Neural cell (in vitro differentiated cells): ENCODE results near the gene TNS1. TPM values are rescaled to one million over a fixed set of nuclear protein-coding genes. Genes with fewer than 3 reads are reported as not detected.

Experiments
- H2AFZ ChIP-seq: fragments of 200-600, 300-800 bp; sonication (generic), shearing (Covaris generic); 2 replicates; pipeline ENCODE4 v1.6.0; 2014; ENCODE audit warnings: low read depth, mild to moderate bottlenecking, antibody characterized with exemption, low read length, moderate library complexity
- H3F3A ChIP-seq: fragments of 200-600 bp; shearing (Covaris generic); 2 replicates; pipeline ENCODE4 v1.6.1; 2016; ENCODE audit warnings: mild to moderate bottlenecking, moderate library complexity, mixed read lengths, antibody characterized with exemption, low read length; ENCODE audit not compliant: insufficient read depth, poor library complexity, severe bottlenecking
- H3K27ac ChIP-seq: fragments of 200-600, 300-800 bp; sonication (generic), shearing (Covaris generic); 2 replicates; pipeline ENCODE4 v1.5.1; 2014; ENCODE audit warnings: mild to moderate bottlenecking, low read length, moderate library complexity
- H3K27me3 ChIP-seq: fragments of 300-800, 200-600 bp; sonication (generic), shearing (Covaris generic); 2 replicates; pipeline ENCODE4 v1.6.0; 2014; ENCODE audit warnings: mild to moderate bottlenecking, low read depth, low read length, moderate library complexity; ENCODE audit not compliant: insufficient read depth
- H3K36me3 ChIP-seq: fragments of 300-800, 200-600 bp; sonication (generic), shearing (Covaris generic); 2 replicates; pipeline ENCODE4 v1.5.1; 2014; ENCODE audit warnings: mild to moderate bottlenecking, antibody characterized with exemption, low read length, moderate library complexity; ENCODE audit not compliant: insufficient read depth
- H3K4me2 ChIP-seq: fragments of 300-800, 200-600 bp; sonication (generic), shearing (Covaris generic); 2 replicates; pipeline ENCODE4 v1.6.0; 2014; ENCODE audit warnings: mild to moderate bottlenecking, low read length
- H3K4me3 ChIP-seq: fragments of 300-800, 200-600 bp; sonication (generic), shearing (Covaris generic); 2 replicates; pipeline ENCODE4 v1.5.1; 2014; ENCODE audit warnings: mild to moderate bottlenecking, low read length, moderate library complexity
- H3K79me2 ChIP-seq: fragments of 200-600 bp; shearing (Covaris generic); replicated peaks from 2 replicates; pipeline ENCODE4 v1.6.0; 2014; ENCODE audit warnings: mild to moderate bottlenecking, low read length, moderate library complexity; ENCODE audit not compliant: insufficient read depth
- H3K9ac ChIP-seq: fragments of 300-800, 200-600 bp; sonication (generic), shearing (Covaris generic); 2 replicates; pipeline ENCODE4 v1.6.1; 2016; ENCODE audit warnings: mild to moderate bottlenecking, low read length, mixed read lengths
- H3K9me2 ChIP-seq: fragments of 200-600 bp; shearing (Covaris generic); 2 replicates; pipeline ENCODE4 v1.6.1; 2016; ENCODE audit warnings: mild to moderate bottlenecking, low read length, mixed read lengths; ENCODE audit not compliant: insufficient read depth
- H3K9me3 ChIP-seq: fragments of 200-600, 300-800 bp; sonication (generic), shearing (Covaris generic); 2 replicates; pipeline ENCODE4 v1.6.1; 2016; ENCODE audit warnings: mild to moderate bottlenecking, mixed run types, low read length, moderate library complexity, mixed read lengths
- H4K20me1 ChIP-seq: fragments of 200-600 bp; shearing (Covaris generic); 2 replicates; pipeline ENCODE4 v1.6.1; 2016; ENCODE audit warnings: mild to moderate bottlenecking, mixed run types; ENCODE audit not compliant: insufficient read depth
- EP300 ChIP-seq: fragments of 450-650 bp; conservative IDR thresholded peaks from 2 replicates; pipeline ENCODE4 v1.6.1; 2014; ENCODE audit warnings: antibody characterized with exemption, mild to moderate bottlenecking, moderate library complexity; ENCODE audit not compliant: poor library complexity, severe bottlenecking
- EZH2 ChIP-seq: fragments of 200-600, 300-800 bp; shearing (Covaris generic), sonication (generic); IDR thresholded peaks from 2 replicates; pipeline ENCODE4 v1.6.1; 2014; ENCODE audit warnings: antibody characterized with exemption, low read length, borderline replicate concordance, mild to moderate bottlenecking; ENCODE audit not compliant: insufficient read depth, poor library complexity, severe bottlenecking
- MXI1 ChIP-seq: fragments of 450-650 bp; conservative IDR thresholded peaks from 2 replicates; pipeline ENCODE4 v1.6.1; 2014; ENCODE audit warnings: antibody characterized with exemption, mild to moderate bottlenecking; ENCODE audit not compliant: poor library complexity, severe bottlenecking
- POLR2AphosphoS5 ChIP-seq: IDR thresholded peaks from 2 replicates; pipeline ENCODE4 v1.6.1; 2012
- RAD21 ChIP-seq: fragments of 450-650 bp; conservative IDR thresholded peaks from 2 replicates; pipeline ENCODE4 v1.6.1; 2014; ENCODE audit warnings: antibody characterized with exemption, mild to moderate bottlenecking, moderate library complexity
- SMC3 ChIP-seq: fragments of 450-650 bp; conservative IDR thresholded peaks from 2 replicates; pipeline ENCODE4 v1.6.1; 2014; ENCODE audit warnings: antibody characterized with exemption, mild to moderate bottlenecking, moderate library complexity; ENCODE audit not compliant: poor library complexity
- TAF1 ChIP-seq: IDR thresholded peaks from 2 replicates; pipeline ENCODE4 v1.6.1; 2012; ENCODE audit warnings: low read depth
- polyA plus RNA-seq: library from polyadenylated mRNA; depleted of rRNA; stranded (reverse); fragments of >200 nt; gene quantifications from 2 replicates; pipeline ENCODE4 v1.2.3, GENCODE V29; 2014
- TF ChIP-seq, protein P1 (sequence below): fragments of 450-650 bp; IDR thresholded peaks from 2 replicates; pipeline ENCODE4 v1.5.1; 2014; ENCODE audit warnings: antibody characterized with exemption, mild to moderate bottlenecking, moderate library complexity; ENCODE audit not compliant: poor library complexity, severe bottlenecking
- TF ChIP-seq, protein P2 (sequence below): IDR thresholded peaks from 2 replicates; pipeline ENCODE4 v1.6.1; 2012; ENCODE audit warnings: borderline replicate concordance

TNS1 gene
- polyA plus RNA-seq, 1 donor from 2014 or later = 1.5 TPM

DNA sequence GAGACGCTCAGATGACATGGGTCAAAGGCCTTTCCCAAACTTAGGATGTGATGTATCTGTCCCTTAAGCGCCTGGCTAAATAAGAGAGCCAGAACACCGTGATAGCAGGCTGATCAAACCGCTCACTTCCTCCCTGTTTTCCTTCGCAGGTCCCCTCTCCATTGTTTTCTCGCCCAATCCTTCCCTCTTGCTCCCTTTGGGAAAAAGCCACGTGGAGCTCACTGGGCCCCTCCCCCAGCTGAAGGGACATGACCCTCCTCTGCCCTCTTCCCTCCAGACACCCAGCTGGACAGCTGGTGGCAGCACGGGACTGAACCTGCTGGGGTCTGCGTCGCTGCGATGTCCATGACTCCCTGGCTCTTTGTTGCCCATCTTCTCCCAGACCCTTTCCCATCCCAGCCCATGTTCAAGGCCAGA lies 201.7 kb downstream of the TNS1 start:
- TF ChIP-seq POLR2AphosphoS5 = no peak
- no peak for TF ChIP-seq EZH2
- TF ChIP-seq, protein P1, sequence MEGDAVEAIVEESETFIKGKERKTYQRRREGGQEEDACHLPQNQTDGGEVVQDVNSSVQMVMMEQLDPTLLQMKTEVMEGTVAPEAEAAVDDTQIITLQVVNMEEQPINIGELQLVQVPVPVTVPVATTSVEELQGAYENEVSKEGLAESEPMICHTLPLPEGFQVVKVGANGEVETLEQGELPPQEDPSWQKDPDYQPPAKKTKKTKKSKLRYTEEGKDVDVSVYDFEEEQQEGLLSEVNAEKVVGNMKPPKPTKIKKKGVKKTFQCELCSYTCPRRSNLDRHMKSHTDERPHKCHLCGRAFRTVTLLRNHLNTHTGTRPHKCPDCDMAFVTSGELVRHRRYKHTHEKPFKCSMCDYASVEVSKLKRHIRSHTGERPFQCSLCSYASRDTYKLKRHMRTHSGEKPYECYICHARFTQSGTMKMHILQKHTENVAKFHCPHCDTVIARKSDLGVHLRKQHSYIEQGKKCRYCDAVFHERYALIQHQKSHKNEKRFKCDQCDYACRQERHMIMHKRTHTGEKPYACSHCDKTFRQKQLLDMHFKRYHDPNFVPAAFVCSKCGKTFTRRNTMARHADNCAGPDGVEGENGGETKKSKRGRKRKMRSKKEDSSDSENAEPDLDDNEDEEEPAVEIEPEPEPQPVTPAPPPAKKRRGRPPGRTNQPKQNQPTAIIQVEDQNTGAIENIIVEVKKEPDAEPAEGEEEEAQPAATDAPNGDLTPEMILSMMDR = no peak
- TF ChIP-seq MXI1 = no peak
- no peak for TF ChIP-seq SMC3
- TF ChIP-seq, protein P2, sequence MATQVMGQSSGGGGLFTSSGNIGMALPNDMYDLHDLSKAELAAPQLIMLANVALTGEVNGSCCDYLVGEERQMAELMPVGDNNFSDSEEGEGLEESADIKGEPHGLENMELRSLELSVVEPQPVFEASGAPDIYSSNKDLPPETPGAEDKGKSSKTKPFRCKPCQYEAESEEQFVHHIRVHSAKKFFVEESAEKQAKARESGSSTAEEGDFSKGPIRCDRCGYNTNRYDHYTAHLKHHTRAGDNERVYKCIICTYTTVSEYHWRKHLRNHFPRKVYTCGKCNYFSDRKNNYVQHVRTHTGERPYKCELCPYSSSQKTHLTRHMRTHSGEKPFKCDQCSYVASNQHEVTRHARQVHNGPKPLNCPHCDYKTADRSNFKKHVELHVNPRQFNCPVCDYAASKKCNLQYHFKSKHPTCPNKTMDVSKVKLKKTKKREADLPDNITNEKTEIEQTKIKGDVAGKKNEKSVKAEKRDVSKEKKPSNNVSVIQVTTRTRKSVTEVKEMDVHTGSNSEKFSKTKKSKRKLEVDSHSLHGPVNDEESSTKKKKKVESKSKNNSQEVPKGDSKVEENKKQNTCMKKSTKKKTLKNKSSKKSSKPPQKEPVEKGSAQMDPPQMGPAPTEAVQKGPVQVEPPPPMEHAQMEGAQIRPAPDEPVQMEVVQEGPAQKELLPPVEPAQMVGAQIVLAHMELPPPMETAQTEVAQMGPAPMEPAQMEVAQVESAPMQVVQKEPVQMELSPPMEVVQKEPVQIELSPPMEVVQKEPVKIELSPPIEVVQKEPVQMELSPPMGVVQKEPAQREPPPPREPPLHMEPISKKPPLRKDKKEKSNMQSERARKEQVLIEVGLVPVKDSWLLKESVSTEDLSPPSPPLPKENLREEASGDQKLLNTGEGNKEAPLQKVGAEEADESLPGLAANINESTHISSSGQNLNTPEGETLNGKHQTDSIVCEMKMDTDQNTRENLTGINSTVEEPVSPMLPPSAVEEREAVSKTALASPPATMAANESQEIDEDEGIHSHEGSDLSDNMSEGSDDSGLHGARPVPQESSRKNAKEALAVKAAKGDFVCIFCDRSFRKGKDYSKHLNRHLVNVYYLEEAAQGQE = no peak
- TF ChIP-seq RAD21 = no peak
- no peak for TF ChIP-seq TAF1
- TF ChIP-seq EP300 = no peak

DNA sequence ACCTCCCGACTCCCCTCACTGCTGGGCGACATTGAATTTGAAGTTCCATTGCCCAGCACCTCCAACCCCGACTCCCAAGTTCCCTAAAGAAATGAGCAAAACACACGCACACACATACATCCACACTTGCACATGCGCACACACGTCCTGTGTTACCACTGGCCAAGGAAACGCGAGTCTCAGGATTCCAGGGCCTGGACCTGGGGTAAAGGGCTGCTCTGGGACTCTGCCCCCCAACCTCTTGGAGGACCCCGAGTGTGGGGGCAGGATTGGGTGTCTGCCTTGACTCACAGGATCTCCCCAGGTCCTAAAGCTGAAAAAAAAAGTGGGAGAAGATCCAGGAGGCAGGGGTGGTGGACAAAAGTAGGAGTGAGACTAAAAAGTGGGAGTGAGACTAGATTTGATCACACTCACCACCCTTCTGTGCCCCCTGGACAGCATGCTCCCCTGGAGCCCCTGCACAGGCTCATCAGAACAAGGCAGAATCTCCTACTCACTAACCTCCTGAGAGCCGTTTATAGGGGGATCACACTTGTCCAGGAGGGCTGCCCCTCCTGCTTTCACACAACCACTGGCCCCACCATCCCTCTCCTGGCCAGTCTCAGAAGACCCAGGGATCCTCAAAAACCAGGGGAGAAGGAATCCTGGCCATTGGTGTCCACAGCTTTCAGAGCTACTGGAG lies 202.2 kb downstream of the TNS1 start:
- H3K79me2 ChIP-seq = no peaks in the 10 kb centered on the region
- H2AFZ ChIP-seq = no peak overlapping the region
- H3K27ac ChIP-seq = no peak overlapping the region
- H3K9ac ChIP-seq = no peak overlapping the region
- H4K20me1 ChIP-seq = no peaks in the 10 kb centered on the region
- TF ChIP-seq, protein P2 = no peak
- TF ChIP-seq, protein P1 = no peak
- TF ChIP-seq POLR2AphosphoS5 (no peak), EZH2 (no peak), RAD21 (no peak), SMC3 (no peak)
- H3K4me3 ChIP-seq = no peak overlapping the region
- H3K9me2 ChIP-seq = no peaks in the 10 kb centered on the region
- no peaks in the 10 kb centered on the region for H3F3A ChIP-seq
- H3K27me3 ChIP-seq = no peaks in the 10 kb centered on the region
- H3K9me3 ChIP-seq = no peaks in the 10 kb centered on the region
- H3K36me3 ChIP-seq = no peaks in the 10 kb centered on the region
- H3K4me2 ChIP-seq = no peak overlapping the region

More for the DNA sequence above, 201.7 kb downstream of the TNS1 start:
- H3K27me3 ChIP-seq = no peaks in the 10 kb centered on the region
- H2AFZ ChIP-seq = no peak overlapping the region
- H3K9ac ChIP-seq = no peak overlapping the region
- H4K20me1 ChIP-seq = no peaks in the 10 kb centered on the region
- no peaks in the 10 kb centered on the region for H3F3A ChIP-seq
- H3K9me3 ChIP-seq = no peaks in the 10 kb centered on the region
- H3K79me2 ChIP-seq = no peaks in the 10 kb centered on the region
- H3K9me2 ChIP-seq = no peaks in the 10 kb centered on the region
- H3K4me2 ChIP-seq = no peak overlapping the region
- H3K27ac ChIP-seq = no peak overlapping the region
- no peaks in the 10 kb centered on the region for H3K36me3 ChIP-seq
- H3K4me3 ChIP-seq = no peak overlapping the region
